NCI-H524 (cell line): ENCODE data around the gene NAT8.
"Not testable (repeated sequence)": the region's sequence is repeated elsewhere in the genome, so short reads cannot be mapped to it uniquely, and the experiment has no call there.

Experiments used
- DNase-seq, 2 experiments: peaks; one replicate each; lab custom pipeline; 2025; lab: John Stamatoyannopoulos, UW

Gene NAT8

GRCh38 chr2:73636977-73637376 is 5.2 kb downstream of the NAT8 start:
- not testable (repeated sequence) for DNase-seq

DNA sequence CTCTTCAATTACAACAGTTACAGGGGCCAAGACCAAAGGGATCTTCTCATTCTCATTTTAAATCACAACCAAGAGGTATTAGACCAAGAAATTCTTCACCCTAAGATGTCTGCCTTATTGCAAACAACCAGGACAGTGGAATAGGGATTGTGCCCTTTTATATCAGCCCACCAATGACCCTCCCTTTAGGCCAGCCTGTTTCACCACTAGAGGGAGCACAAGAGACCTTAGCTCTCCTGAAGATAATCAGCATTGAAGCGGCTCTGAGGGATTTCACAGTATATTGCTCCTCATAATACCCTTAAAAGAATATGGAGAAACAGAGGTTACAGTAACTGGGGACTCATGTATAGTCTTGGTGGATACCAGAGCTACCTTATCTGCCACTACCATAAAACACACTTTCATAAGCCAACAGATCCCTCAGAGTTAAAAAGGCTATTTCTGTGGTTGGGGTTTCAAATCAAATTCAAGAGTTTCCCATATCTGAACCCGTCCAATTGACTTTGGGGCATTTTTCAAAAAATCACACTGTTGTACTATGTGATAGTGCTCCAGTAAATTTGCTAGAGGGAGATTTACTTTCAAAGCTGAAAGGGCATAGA is 11.5 kb downstream of the NAT8 start:
- peak in 1 of 2 experiments; percentile 24 for DNase-seq

GRCh38 chr2:73628493-73628892 is 13.7 kb downstream of the NAT8 start:
- DNase-seq: not testable (repeated sequence)

GRCh38 chr2:73626237-73626636 is 16.0 kb downstream of the NAT8 start:
- DNase-seq: not testable (repeated sequence)

DNA sequence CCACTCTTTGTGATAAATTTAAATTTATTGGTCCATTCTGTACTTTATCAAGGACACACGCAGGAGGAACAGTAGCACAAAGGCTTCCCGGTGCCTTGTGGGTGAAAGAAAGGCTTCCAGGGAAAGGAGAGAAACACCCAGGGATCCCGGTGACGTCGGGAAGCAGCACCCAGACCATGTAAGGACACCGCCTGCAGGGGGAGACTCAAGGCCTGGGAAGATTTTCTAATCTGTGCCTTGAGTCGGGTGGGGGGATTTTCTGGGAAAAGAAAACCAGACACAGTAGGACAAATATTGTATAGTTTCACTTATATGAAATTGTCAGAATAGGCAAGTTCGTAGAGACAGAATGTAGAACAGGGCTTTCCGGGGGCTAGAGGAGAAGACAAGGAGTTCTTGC is 17.6 kb downstream of the NAT8 start:
- not testable (repeated sequence) for DNase-seq

DNA sequence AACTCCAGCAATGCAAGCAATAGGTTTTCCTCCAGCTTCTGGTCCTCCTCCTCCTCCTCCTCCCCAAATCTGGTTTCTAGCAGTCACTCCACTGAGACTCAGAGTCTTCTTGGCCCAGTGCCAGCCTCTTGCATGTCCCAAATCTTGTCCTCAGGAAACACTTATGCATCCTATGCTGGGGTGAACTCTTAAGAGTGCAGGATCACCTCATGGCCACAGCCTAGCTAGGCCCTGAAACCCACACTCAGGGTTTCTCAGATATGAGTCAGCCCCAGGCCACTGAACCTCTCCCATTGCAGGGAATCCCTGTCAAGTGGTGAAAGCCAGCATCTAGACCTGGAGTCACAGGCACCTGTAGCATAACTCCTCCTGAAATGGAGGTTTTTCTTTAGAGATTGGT is 18.2 kb downstream of the NAT8 start:
- DNase-seq: not testable (repeated sequence)

- DNase-seq: not testable (repeated sequence)
Measured at GRCh38 chr2:73619925-73620324, 22.3 kb downstream of the NAT8 start.

DNA sequence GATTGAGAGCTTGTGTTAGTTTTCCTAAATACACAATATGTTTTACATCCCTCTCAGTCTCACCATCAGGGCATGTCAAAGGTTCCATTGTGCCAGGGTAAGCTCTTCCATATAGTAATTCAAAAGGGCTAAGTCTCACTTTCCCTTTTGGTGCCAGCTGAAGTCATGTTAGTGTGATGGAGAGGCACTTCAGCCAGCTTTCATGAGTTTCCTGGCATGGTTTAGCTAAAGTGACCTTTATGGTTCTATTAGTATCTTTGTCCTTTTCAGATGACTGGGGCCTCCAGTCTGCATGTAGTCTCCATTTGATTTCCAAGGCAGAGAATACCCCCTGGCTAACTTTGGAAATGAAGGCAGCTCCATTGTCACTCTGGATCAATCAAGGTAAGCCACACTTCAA is 27.2 kb downstream of the NAT8 start:
- DNase-seq: no peak

DNA sequence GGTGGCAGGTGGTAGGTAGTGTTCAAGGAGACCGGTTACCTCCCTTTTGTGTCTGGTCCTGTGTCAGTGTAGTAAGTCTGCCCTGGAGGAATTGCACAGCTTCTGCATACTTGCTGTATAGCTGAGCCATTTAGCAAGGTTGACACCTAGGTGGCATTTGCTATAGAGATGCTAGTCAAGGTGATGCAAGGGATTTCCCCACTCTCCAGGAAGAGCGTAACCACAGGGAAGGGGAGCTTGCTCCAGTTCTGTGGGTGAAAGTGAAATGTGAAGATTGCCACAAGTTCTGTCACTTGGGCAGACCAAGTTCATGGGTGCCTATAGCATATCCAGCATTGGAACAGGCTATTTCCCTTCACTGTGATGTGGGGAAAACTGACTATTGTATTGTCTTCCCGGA is 28.1 kb downstream of the NAT8 start:
- no peak for DNase-seq

GRCh38 chr2:73611867-73612266 is 30.4 kb downstream of the NAT8 start:
- no peak for DNase-seq

GRCh38 chr2:73611193-73611592 is 31.0 kb downstream of the NAT8 start:
- no peak for DNase-seq

DNA sequence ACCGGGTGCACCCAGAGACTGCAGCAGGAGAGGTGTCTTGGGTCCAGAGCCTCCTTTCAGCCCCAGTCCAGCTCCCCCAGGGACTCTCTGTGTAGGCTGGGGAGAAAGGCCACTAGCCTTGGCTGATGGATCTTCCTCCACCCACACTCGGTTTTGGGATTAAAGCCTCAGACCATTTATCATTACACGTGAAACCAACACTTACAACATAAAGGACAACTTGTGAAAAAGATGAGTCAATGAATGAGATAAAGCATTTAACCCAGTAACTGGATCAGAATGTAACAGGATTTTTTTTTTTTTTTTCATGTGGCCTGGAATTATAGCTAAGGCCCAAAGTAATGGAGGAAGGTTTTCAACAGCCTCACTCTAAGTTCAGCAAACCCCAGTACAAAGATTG is 32.1 kb downstream of the NAT8 start:
- DNase-seq: no peak

DNA sequence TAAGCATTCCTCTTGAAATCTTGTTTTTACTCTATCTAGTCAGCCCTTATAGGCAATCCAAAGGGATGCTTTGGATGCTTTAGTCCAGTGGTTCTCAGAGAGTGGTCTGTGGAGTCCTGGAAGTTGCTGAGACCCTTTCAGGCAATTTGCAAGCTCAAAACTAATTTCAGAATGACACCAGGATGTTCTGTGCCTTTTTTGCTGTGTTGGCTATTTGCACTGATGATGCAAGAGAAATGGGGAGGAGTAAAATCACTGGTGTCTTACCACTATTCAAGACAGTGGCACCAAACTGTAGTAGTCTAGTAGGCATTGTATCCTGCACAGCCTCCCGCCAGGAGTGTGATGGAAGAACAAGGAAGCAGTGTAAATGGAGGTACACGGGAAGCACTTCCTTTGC is 37.6 kb downstream of the NAT8 start:
- DNase-seq: not testable (repeated sequence)

DNA sequence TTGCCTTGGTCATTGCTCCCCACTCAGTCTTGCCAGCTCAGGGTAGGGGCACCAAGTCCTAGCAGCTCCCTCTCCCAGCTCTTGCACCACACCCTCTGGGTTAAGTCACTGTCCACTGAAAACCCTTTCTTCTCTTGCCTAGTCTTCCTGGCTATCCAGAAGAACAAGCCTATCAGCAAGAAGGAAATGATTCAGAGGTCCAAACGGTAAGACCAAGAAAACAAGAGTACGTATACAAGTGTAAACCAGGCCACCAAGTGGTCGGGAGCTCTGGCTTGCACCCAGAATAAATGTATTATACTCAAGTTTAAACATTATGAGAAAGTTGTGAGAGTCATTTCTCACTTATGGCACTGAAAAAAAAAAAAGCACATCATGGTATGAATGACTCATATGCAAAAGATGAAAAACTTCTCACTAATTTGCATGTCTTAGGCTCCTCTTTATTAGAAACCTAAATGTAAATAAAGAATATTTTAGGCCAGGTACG is 39.1 kb downstream of the NAT8 start:
- not testable (repeated sequence) for DNase-seq

- no peak for DNase-seq
Measured at GRCh38 chr2:73601780-73602179, 40.4 kb downstream of the NAT8 start.

- DNase-seq: no peak
Measured at GRCh38 chr2:73594251-73594650, 48.0 kb downstream of the NAT8 start.

- no peak for DNase-seq
Measured at GRCh38 chr2:73593680-73594079, 48.5 kb downstream of the NAT8 start.
